ENCODE data around the gene BABAM2. TPM values are rescaled to one million over a fixed set of nuclear protein-coding genes. Genes with fewer than 3 reads are reported as not detected.

The BABAM2 gene
- total RNA-seq (ENCODE audit: low replicate concordance) = 12.9 and 14.2 TPM in 2 replicates

DNA sequence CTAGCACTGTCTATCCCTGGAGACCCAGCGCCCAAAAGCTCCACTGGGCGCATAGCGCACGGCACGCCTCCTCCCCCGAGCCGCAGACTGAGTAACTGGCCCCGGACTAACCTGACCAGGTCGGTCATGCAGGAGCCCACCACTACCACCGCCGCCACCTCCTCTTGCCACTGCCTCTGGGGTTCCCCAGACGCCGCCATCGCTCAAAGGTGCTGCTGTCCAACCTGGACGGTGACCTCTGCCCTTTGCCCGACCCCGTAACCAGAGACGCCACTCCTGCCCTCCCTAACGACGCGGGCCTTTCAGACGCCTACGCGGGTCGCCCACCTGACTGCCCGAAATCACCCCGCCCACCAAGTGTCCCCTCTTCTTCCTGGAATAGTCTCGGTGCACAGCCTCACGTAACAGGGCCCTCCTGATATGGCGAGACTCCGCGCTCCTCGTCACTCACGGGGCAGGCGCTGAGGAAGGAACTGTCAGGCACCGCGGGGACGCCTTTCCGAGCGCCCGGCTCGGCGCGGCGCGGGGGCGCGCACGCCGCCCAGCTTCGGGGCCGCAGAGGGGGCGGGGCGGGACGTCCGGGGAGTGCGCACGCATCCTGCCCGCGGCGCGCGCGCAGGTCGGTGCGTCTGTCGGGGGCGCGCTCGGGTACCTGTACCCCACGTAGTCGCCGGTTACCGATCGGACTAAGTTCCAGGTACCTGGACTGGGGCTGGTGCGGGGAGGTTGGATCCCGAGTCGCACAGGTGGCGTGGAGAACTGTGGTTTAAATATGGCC is at the start of gene BABAM2, which contains the start of gene RBKS:
Gene BABAM2, plus strand, starts transcription at position 584 of the 778 bp plus-strand sequence. CDS start 3,828 bp downstream, outside the sequence.
Gene RBKS, minus strand, starts transcription at position 242 of the 778 bp plus-strand sequence. Its CDS starts 42 bp downstream, at position 200.

Other genes starting within 250 kb of the BABAM2 start
- 14.4 and 17.9 TPM in 2 replicates for gene SUPT7L, start 227.1 kb upstream of the BABAM2 start, total RNA-seq (ENCODE audit: low replicate concordance)
- 20.0 and 24.1 TPM in 2 replicates for gene SLC4A1AP, start 226.8 kb upstream of the BABAM2 start, total RNA-seq (ENCODE audit: low replicate concordance)
- gene MRPL33, start 119.0 kb upstream of the BABAM2 start, total RNA-seq (ENCODE audit: low replicate concordance) = 13.1 and 74.1 TPM in 2 replicates
- gene RBKS, start 342 bp upstream of the BABAM2 start, total RNA-seq (ENCODE audit: low replicate concordance) = 1.4 and 3.0 TPM in 2 replicates

Data from smooth muscle cell of the coronary artery (primary cell).